H9 (cell line): ENCODE measurements around the gene TTC9. TPM values are rescaled to one million over a fixed set of nuclear protein-coding genes. Genes with fewer than 3 reads are reported as not detected.

ENCODE experiments used
- DNase-seq: peaks from one replicate; pipeline ENCODE4 v3.0.0-alpha.2; 2017
- H2AFZ ChIP-seq: one replicate; pipeline ENCODE4 v1.6.1; 2013; ENCODE audit warnings: mild to moderate bottlenecking, low read length, control low read depth, moderate library complexity
- H2AK5ac ChIP-seq: 2 replicates; pipeline ENCODE4 v1.6.1; 2013; ENCODE audit warnings: low read length, control low read depth, mixed read lengths; ENCODE audit not compliant: insufficient read length
- H2BK120ac ChIP-seq: one replicate; pipeline ENCODE4 v1.6.1; 2013; ENCODE audit warnings: low read depth, mild to moderate bottlenecking, low read length, control low read depth, inconsistent platforms; ENCODE audit not compliant: poor library complexity, severe bottlenecking
- H2BK12ac ChIP-seq: 2 replicates; pipeline ENCODE4 v1.6.1; 2013; ENCODE audit warnings: low read length, control low read depth, mixed read lengths, low read depth; ENCODE audit not compliant: insufficient read length
- H2BK15ac ChIP-seq: 2 replicates; pipeline ENCODE4 v1.6.1; 2013; ENCODE audit warnings: low read depth, low read length, control low read depth
- H2BK20ac ChIP-seq: one replicate; pipeline ENCODE4 v1.6.1; 2013; ENCODE audit warnings: low read depth, mild to moderate bottlenecking, low read length, control low read depth, inconsistent platforms; ENCODE audit not compliant: poor library complexity, severe bottlenecking
- H2BK5ac ChIP-seq: 2 replicates; pipeline ENCODE4 v1.6.1; 2013; ENCODE audit warnings: low read length, control low read depth, mixed read lengths; ENCODE audit not compliant: insufficient read length
- H3K14ac ChIP-seq: 2 replicates; pipeline ENCODE4 v1.6.1; 2013; ENCODE audit warnings: low read length, control low read depth; ENCODE audit not compliant: insufficient read depth
- H3K18ac ChIP-seq: 2 replicates; pipeline ENCODE4 v1.6.1; 2013; ENCODE audit warnings: low read depth, mild to moderate bottlenecking, mixed read lengths, low read length, control low read depth; ENCODE audit not compliant: insufficient read length
- H3K23ac ChIP-seq: 2 replicates; pipeline ENCODE4 v1.6.1; 2013; ENCODE audit warnings: low read length, control low read depth, mixed read lengths, low read depth; ENCODE audit not compliant: insufficient read length
- H3K23me2 ChIP-seq: 2 replicates; pipeline ENCODE4 v1.6.1; 2013; ENCODE audit warnings: low read depth, mild to moderate bottlenecking, mixed read lengths, low read length, control low read depth; ENCODE audit not compliant: insufficient read length, poor library complexity, severe bottlenecking
- H3K27ac ChIP-seq: 2 replicates; pipeline ENCODE4 v1.5.1; 2013; ENCODE audit warnings: low read length, control low read depth, mixed read lengths, low read depth; ENCODE audit not compliant: insufficient read length
- H3K27me3 ChIP-seq: 2 replicates; pipeline ENCODE4 v1.6.1; 2013; ENCODE audit warnings: low read length, control low read depth, inconsistent platforms; ENCODE audit not compliant: insufficient read depth
- H3K4ac ChIP-seq: 2 replicates; pipeline ENCODE4 v1.6.1; 2013; ENCODE audit warnings: low read depth, mild to moderate bottlenecking, control low read depth, inconsistent platforms, low read length, moderate library complexity
- H3K4me1 ChIP-seq: 2 replicates; pipeline ENCODE4 v1.6.1; 2013; ENCODE audit warnings: low read length, control low read depth, inconsistent platforms; ENCODE audit not compliant: insufficient read depth
- H3K4me2 ChIP-seq: 2 replicates; pipeline ENCODE4 v1.6.1; 2013; ENCODE audit warnings: low read length, control low read depth, mixed read lengths; ENCODE audit not compliant: insufficient read length, insufficient read depth
- H3K56ac ChIP-seq: 2 replicates; pipeline ENCODE4 v1.6.1; 2013; ENCODE audit warnings: low read depth, mild to moderate bottlenecking, mixed read lengths, low read length, control low read depth; ENCODE audit not compliant: insufficient read length
- H3K79me1 ChIP-seq: 2 replicates; pipeline ENCODE4 v1.6.1; 2013; ENCODE audit warnings: low read depth, mild to moderate bottlenecking, moderate library complexity, low read length, control low read depth, inconsistent platforms; ENCODE audit not compliant: insufficient read depth, poor library complexity, severe bottlenecking
- H3K79me2 ChIP-seq: 2 replicates; pipeline ENCODE4 v1.6.1; 2013; ENCODE audit warnings: low read length, control low read depth, inconsistent platforms; ENCODE audit not compliant: insufficient read depth
- H3K9ac ChIP-seq: 2 replicates; pipeline ENCODE4 v1.6.1; 2013; ENCODE audit warnings: low read length, control low read depth, mixed read lengths; ENCODE audit not compliant: insufficient read length; ENCODE audit errors: extremely low read depth
- H3K9me3 ChIP-seq: one replicate; pipeline ENCODE4 v1.6.1; 2013; ENCODE audit warnings: low read depth, low read length, inconsistent platforms; ENCODE audit not compliant: control insufficient read depth
- H3T11ph ChIP-seq: one replicate; pipeline ENCODE4 v1.6.1; 2013; ENCODE audit warnings: mild to moderate bottlenecking, low read length, control low read depth, inconsistent platforms
- H4K20me1 ChIP-seq: one replicate; pipeline ENCODE4 v1.6.1; 2013; ENCODE audit not compliant: control insufficient read depth, insufficient read length, insufficient read depth
- H4K5ac ChIP-seq: 2 replicates; pipeline ENCODE4 v1.6.1; 2013; ENCODE audit warnings: low read depth, mild to moderate bottlenecking, mixed read lengths, low read length, control low read depth; ENCODE audit not compliant: insufficient read length
- H4K8ac ChIP-seq: replicated peaks from 2 replicates; pipeline ENCODE4 v1.6.1; 2013; ENCODE audit warnings: low read length, control low read depth, mixed read lengths, low read depth; ENCODE audit not compliant: insufficient read length
- H4K91ac ChIP-seq: 2 replicates; pipeline ENCODE4 v1.6.1; 2013; ENCODE audit warnings: low read depth, mild to moderate bottlenecking, moderate library complexity, mixed read lengths, low read length, control low read depth; ENCODE audit not compliant: insufficient read length
- H3K27ac Mint-ChIP-seq, 3 experiments: 2 replicates in 2 of 3; 3 replicates in 1 of 3; pipeline ENCODE4 v1.8.0; 2020 to 2021; ENCODE audit warnings: mixed read lengths in 3 of 3, mild to moderate bottlenecking in 1 of 3, moderate library complexity in 1 of 3
- H3K27me3 Mint-ChIP-seq: 2 replicates; pipeline ENCODE4 v1.8.0; 2021; ENCODE audit warnings: low read depth, mild to moderate bottlenecking, moderate library complexity, mixed read lengths
- H3K36me3 Mint-ChIP-seq, 3 experiments: 2 replicates in 2 of 3; 3 replicates in 1 of 3; pipeline ENCODE4 v1.8.0; 2020 to 2021; ENCODE audit warnings: low read depth in 3 of 3, mixed read lengths in 3 of 3; ENCODE audit not compliant: insufficient read depth in 1 of 3
- H3K4me1 Mint-ChIP-seq, 2 experiments: 2 replicates each; pipeline ENCODE4 v1.8.0; 2020; ENCODE audit warnings: mixed read lengths in 2 of 2
- H3K4me3 Mint-ChIP-seq, 2 experiments: 2 replicates in 1 of 2; 3 replicates in 1 of 2; pipeline ENCODE4 v1.8.0; 2020 to 2021; ENCODE audit warnings: mild to moderate bottlenecking in 2 of 2, mixed read lengths in 2 of 2, moderate library complexity in 1 of 2
- H3K9me3 Mint-ChIP-seq, 2 experiments: 2 replicates in 1 of 2; 3 replicates in 1 of 2; pipeline ENCODE4 v1.8.0; 2020; ENCODE audit warnings: mild to moderate bottlenecking in 2 of 2, mixed read lengths in 2 of 2, moderate library complexity in 1 of 2
- CTCF ChIP-seq: fragments of 200-600 bp; sonication (generic); conservative IDR thresholded peaks from 3 replicates; pipeline ENCODE4 v1.8.0; 2021; ENCODE audit warnings: antibody characterized with exemption, mild to moderate bottlenecking
- WGBS: extraction: QIAGEN DNeasy Blood & Tissue Kit; methylation state at CpG from one replicate; pipeline ENCODE4 v1.1.7; 2013; ENCODE audit warnings: missing lambda C conversion rate, low lambda C conversion rate, mixed read lengths; ENCODE audit not compliant: insufficient read length; ENCODE audit errors: extremely low coverage; 5-methylcytosine and 5-hydroxymethylcytosine counted together
- total RNA-seq: library from RNA; stranded (reverse); gene quantifications from 2 replicates; pipeline ENCODE4 v1.2.1, GENCODE V29; 2021

Gene TTC9
- total RNA-seq, 1 experiment from 2014 or later = 17.4 TPM

- WGBS = no CpG with 5 or more reads among the region's 2 CpGs
- H3K27ac Mint-ChIP-seq = no peak overlapping the region
- Histone ChIP-seq H2BK120ac (no peak overlapping the region), H3K56ac (no peak overlapping the region), H3K18ac (no peak overlapping the region), H3K14ac (no peak overlapping the region), H3K4ac (no peak overlapping the region), H3K27ac (no peak overlapping the region), H3K9ac (no peak overlapping the region), H3K4me2 (no peak overlapping the region), H4K8ac (no peak overlapping the region), H4K5ac (no peak overlapping the region), H3K9me3 (no peaks in the 10 kb centered on the region), H4K91ac (no peak overlapping the region), H3T11ph (no peak overlapping the region), H2BK5ac (no peak overlapping the region), H2AFZ (no peak overlapping the region), H3K23ac (no peak overlapping the region), H3K27me3 (no peaks in the 10 kb centered on the region; the same call in 1 of the 2 replicates), H3K4me1 (no peaks in the 10 kb centered on the region; the same call in 1 of the 2 replicates), H4K20me1 (no peaks in the 10 kb centered on the region), H2BK15ac (no peak overlapping the region), H3K79me2 (peaks cover 19% of the 10 kb centered on the region), H2AK5ac (no peak overlapping the region), H2BK12ac (no peak overlapping the region), H2BK20ac (no peak overlapping the region), H3K79me1 (peaks cover 8% of the 10 kb centered on the region), H3K23me2 (peaks cover 8% of the 10 kb centered on the region)
- DNase-seq = no peak
- H3K36me3 Mint-ChIP-seq = peaks cover 0 to 5% (median 0%) of the 10 kb centered on the region in 3 experiments; a peak in 2 of 7 replicates
- peaks cover 1% of the 10 kb centered on the region; the same call in 1 of the 2 replicates for H3K27me3 Mint-ChIP-seq
- no peak overlapping the region for H3K4me3 Mint-ChIP-seq
- no peaks in the 10 kb centered on the region for H3K9me3 Mint-ChIP-seq
- peaks cover 17 to 21% of the 10 kb centered on the region in 2 experiments for H3K4me1 Mint-ChIP-seq
- no peak for TF ChIP-seq CTCF
Observed at GRCh38 chr14:70602254-70602653, 39.5 kb upstream of the TTC9 start.
